Lower leg skin (tissue), 3 donors: Measurements from ENCODE around the gene PRKCH.

Experiments used
- POLR2A ChIP-seq, 2 donors: fragments of 450-650 bp; IDR thresholded peaks; one replicate each; pipeline ENCODE4 v1.6.1; 2016 to 2017; ENCODE audit warnings: antibody characterized with exemption in 2 of 2, mild to moderate bottlenecking in 1 of 2, moderate library complexity in 1 of 2
- TF ChIP-seq, protein P1 (sequence below), 3 donors: fragments of 450-650 bp; IDR thresholded peaks; one replicate each; pipeline ENCODE4 v1.5.1; 2016; ENCODE audit warnings: antibody characterized with exemption in 3 of 3, mild to moderate bottlenecking in 3 of 3, moderate library complexity in 2 of 3

DNA sequence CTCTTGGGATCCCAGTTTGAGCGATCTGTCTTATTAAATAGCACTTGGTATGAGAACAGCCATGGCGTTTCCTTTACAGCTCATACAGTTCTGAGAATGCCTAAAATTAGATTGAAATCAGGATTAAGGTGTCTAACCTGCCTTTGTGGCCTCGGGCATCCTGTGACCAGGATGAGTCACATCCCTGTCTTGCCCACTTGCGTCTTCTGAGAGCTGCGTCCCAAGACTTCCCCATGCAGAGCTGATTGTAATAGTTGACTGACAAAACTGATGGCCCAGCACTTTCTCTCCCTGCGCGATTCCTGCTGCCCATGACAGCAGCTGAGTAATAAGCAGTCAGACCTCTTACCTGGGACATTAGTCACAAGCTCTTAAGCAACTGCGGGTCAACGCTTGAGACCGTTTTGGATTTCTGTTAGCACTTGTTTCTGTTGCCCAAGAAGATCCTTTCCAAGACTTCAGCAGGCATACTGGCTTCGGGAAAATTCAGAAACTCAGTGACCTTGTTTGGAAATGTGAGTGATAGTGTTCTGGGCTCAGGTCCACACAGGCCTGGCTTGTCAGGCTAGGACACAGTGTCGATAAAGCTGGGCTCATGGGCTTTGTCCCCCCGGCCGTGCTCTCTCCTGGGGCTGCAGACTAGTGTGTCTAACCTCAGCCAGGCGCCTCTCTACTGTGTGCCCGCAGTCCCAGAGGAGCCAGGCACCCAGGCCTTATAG lies 204.1 kb downstream of the PRKCH start:
- TF ChIP-seq, protein P1, sequence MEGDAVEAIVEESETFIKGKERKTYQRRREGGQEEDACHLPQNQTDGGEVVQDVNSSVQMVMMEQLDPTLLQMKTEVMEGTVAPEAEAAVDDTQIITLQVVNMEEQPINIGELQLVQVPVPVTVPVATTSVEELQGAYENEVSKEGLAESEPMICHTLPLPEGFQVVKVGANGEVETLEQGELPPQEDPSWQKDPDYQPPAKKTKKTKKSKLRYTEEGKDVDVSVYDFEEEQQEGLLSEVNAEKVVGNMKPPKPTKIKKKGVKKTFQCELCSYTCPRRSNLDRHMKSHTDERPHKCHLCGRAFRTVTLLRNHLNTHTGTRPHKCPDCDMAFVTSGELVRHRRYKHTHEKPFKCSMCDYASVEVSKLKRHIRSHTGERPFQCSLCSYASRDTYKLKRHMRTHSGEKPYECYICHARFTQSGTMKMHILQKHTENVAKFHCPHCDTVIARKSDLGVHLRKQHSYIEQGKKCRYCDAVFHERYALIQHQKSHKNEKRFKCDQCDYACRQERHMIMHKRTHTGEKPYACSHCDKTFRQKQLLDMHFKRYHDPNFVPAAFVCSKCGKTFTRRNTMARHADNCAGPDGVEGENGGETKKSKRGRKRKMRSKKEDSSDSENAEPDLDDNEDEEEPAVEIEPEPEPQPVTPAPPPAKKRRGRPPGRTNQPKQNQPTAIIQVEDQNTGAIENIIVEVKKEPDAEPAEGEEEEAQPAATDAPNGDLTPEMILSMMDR (IDR thresholded peaks at IDR 0.05), result no peak
- no peak for TF ChIP-seq POLR2A (IDR thresholded peaks at IDR 0.05)
